Spleen (tissue), 11 donors: ENCODE results near the gene CNIH2. TPM values are rescaled to one million over a fixed set of nuclear protein-coding genes. Genes with fewer than 3 reads are reported as not detected.
A peak's percentile ranks its signal among the peaks of the same experiment; 100 is the strongest.
"Not testable (repeated sequence)": the region's sequence is repeated elsewhere in the genome, so short reads cannot be mapped to it uniquely, and the experiment has no call there.

Source experiments
- DNase-seq: peaks from one replicate; pipeline ENCODE4 v3.0.0-alpha.2; 2020
- H3K27ac ChIP-seq, 8 donors: fragments of 200-600 bp; sonication (generic) in 7 of 8; 1 replicate in 4 of 8; 2 replicates in 4 of 8; pipeline versions ENCODE4 v1.5.0 to v1.8.0; 2016 to 2021; ENCODE audit warnings: inconsistent platforms in 4 of 8, mild to moderate bottlenecking in 4 of 8, moderate library complexity in 1 of 8
- H3K27me3 ChIP-seq, 7 donors: fragments of 200-600 bp; sonication (generic) in 6 of 7; replicated peaks in 1 of 7; 1 replicate in 4 of 7; 2 replicates in 3 of 7; pipeline versions ENCODE4 v1.5.0 to v1.8.0; 2016 to 2021; ENCODE audit warnings: inconsistent platforms in 3 of 7, mild to moderate bottlenecking in 1 of 7
- H3K36me3 ChIP-seq, 6 donors: fragments of 200-600 bp; sonication (generic) in 5 of 6; 1 replicate in 4 of 6; 2 replicates in 2 of 6; pipeline versions ENCODE4 v1.5.0 to v1.8.0; 2016 to 2021; ENCODE audit warnings: inconsistent platforms in 2 of 6
- H3K4me1 ChIP-seq, 6 donors: fragments of 200-600 bp; sonication (generic) in 5 of 6; 1 replicate in 3 of 6; 2 replicates in 3 of 6; pipeline versions ENCODE4 v1.5.0 to v1.8.0; 2016 to 2021; ENCODE audit warnings: inconsistent platforms in 3 of 6
- H3K4me3 ChIP-seq, 8 donors: fragments of 200-600 bp; sonication (generic) in 7 of 8; 1 replicate in 4 of 8; 2 replicates in 4 of 8; pipeline versions ENCODE4 v1.5.0 to v1.8.0; 2016 to 2021; ENCODE audit warnings: inconsistent platforms in 4 of 8, mild to moderate bottlenecking in 4 of 8, moderate library complexity in 2 of 8
- H3K9me3 ChIP-seq, 8 donors: fragments of 200-600 bp; sonication (generic) in 7 of 8; 1 replicate in 4 of 8; 2 replicates in 4 of 8; pipeline versions ENCODE4 v1.5.0 to v1.8.0; 2016 to 2021; ENCODE audit warnings: inconsistent platforms in 4 of 8
- CTCF ChIP-seq, 11 experiments: fragments of 200-600 bp in 7 of 11; fragments of 450-650 bp in 4 of 11; sonication (generic) in 4 of 11; IDR thresholded peaks in 8 of 11; conservative IDR thresholded peaks in 3 of 11; 1 replicate in 7 of 11; 2 replicates in 4 of 11; pipeline versions ENCODE4 v1.4.0 to v1.8.0; 2016 to 2021; ENCODE audit warnings: antibody characterized with exemption in 11 of 11, inconsistent platforms in 4 of 11, mild to moderate bottlenecking in 1 of 11
- POLR2A ChIP-seq, 3 donors: fragments of 450-650 bp; IDR thresholded peaks; one replicate each; pipeline ENCODE4 v1.5.1; 2017; ENCODE audit warnings: antibody characterized with exemption in 3 of 3, mild to moderate bottlenecking in 1 of 3
- POLR2AphosphoS5 ChIP-seq, 3 donors: sonication (generic); formaldehyde crosslinking; IDR thresholded peaks; one replicate each; pipeline ENCODE4 v1.5.1; 2017; ENCODE audit warnings: antibody characterized with exemption in 3 of 3
- WGBS, 5 donors: extraction: QIAGEN DNeasy Blood & Tissue Kit in 3 of 5; methylation state at CpG; one replicate each; pipeline versions ENCODE4 v1.1.5 to v1.1.7; 2013 to 2018; 5-methylcytosine and 5-hydroxymethylcytosine counted together
- intact Hi-C: fragments of 100-400 bp; cut with DNase I; formaldehyde crosslinking; loops from one replicate; pipeline ENCODE4 v1.15.0; 2023; ENCODE audit warnings: low total_unique reads
- polyA plus RNA-seq, 3 donors: library from polyadenylated mRNA; stranded (reverse); fragments of 200-250 nt; gene quantifications; one replicate each; pipeline ENCODE4 v1.2.1, GENCODE V29; 2013
- total RNA-seq, 7 donors: library from RNA; depleted of rRNA in 3 of 7; stranded (reverse); fragments of >200 nt in 3 of 7; fragmentation: NEBNext Ultra II Directional in 4 of 7; extraction: Animal tissue kit (Norgen Biotek cat#: 25700) in 4 of 7; gene quantifications; one replicate each; pipeline versions ENCODE4 v1.1.0 to v1.2.1, GENCODE V29; 2016 to 2021
- donor health status: healthy with polysubstance abuse.
- donor health status: DM: no; HTN: no; CAD: no; lungs with moderate emphysema.
- donor health status: DM: no; HTN: no; CAD: no.
- donor health status: Bipolar disorder and iron deficiency.
- donor health status: healthy.
- donor health status: DM: no; HTN: no; CAD: no.
- donor health status: DM: yes; HTN: yes; CAD: no.

Gene CNIH2
- total and polyA plus RNA-seq, 10 donors: 0.20 to 1.9 (median 0.77) TPM; not detected in 2

GRCh38 chr11:66275984-66276612, 1.9 kb upstream of the CNIH2 start:
- H3K9me3 ChIP-seq: no peaks in the 10 kb centered on the region
- DNase-seq: no peak
- peaks cover 5 to 65% (median 33%) of the 10 kb centered on the region in 6 donors for H3K4me1 ChIP-seq
- H3K36me3 ChIP-seq: peaks cover 0 to 62% (median 53%) of the 10 kb centered on the region in 6 donors
- TF ChIP-seq POLR2A (IDR thresholded peaks at IDR 0.05): no peak
- TF ChIP-seq CTCF (IDR thresholded peaks at IDR 0.05 in 8 of 11, conservative IDR thresholded peaks at IDR 0.05 in 3 of 11): no peak
- peak in 1 of 3 donors; percentile 12 for TF ChIP-seq POLR2AphosphoS5 (IDR thresholded peaks at IDR 0.05)
- no peak overlapping the region for H3K27ac ChIP-seq
- no peak overlapping the region for H3K4me3 ChIP-seq
- H3K27me3 ChIP-seq: peaks cover 0 to 17% (median 0%) of the 10 kb centered on the region in 7 donors
- 86 to 93% (median 92%) methylated on average over 14 of the region's 14 CpGs for WGBS, 5 donors
- intact Hi-C loops: no loop called here

GRCh38 chr11:66276619-66277018, 1.4 kb upstream of the CNIH2 start:
- intact Hi-C loops, H3K27ac ChIP-seq, H3K4me3 ChIP-seq, H3K9me3 ChIP-seq: not testable (repeated sequence)
- Histone ChIP-seq H3K27me3 (peaks cover 0 to 17% (median 0%) of the 10 kb centered on the region in 7 donors), H3K36me3 (peaks cover 0 to 56% (median 52%) of the 10 kb centered on the region in 6 donors), H3K4me1 (peaks cover 5 to 63% (median 29%) of the 10 kb centered on the region in 6 donors)
- peak in 1 of 3 donors; percentile 35 for TF ChIP-seq POLR2AphosphoS5 (IDR thresholded peaks at IDR 0.05)
- WGBS, 5 donors: 81 to 90% (median 84%) methylated on average over 11 to 13 of the region's 13 CpGs
- peak; percentile 70 for DNase-seq

- Histone ChIP-seq H3K36me3 (peaks cover 0 to 52% (median 47%) of the 10 kb centered on the region in 6 donors), H3K4me1 (peaks cover 7 to 63% (median 30%) of the 10 kb centered on the region in 6 donors), H3K27me3 (peaks cover 0 to 17% (median 0%) of the 10 kb centered on the region in 7 donors), H3K27ac (peak overlapping the region in 1 of 8 donors; percentile 66)
- H3K9me3 ChIP-seq, H3K4me3 ChIP-seq, intact Hi-C loops: not testable (repeated sequence)
- peak; percentile 67 for DNase-seq
- WGBS, 5 donors: 40 to 55% (median 49%) methylated on average over 4 of the region's 4 CpGs
Measured at GRCh38 chr11:66277064-66277463, 911 bp upstream of the CNIH2 start.

GRCh38 chr11:66278363-66279091, 552 bp downstream of the CNIH2 start:
- Histone ChIP-seq H3K27me3 (peaks cover 0 to 17% (median 0%) of the 10 kb centered on the region in 7 donors), H3K4me3 (peak overlapping the region in 2 of 8 donors; percentile 34 to 65), H3K9me3 (no peaks in the 10 kb centered on the region), H3K27ac (peak overlapping the region in 1 of 8 donors; percentile 69), H3K4me1 (peaks cover 10 to 63% (median 31%) of the 10 kb centered on the region in 6 donors), H3K36me3 (peaks cover 0 to 39% (median 33%) of the 10 kb centered on the region in 6 donors)
- TF ChIP-seq CTCF (IDR thresholded peaks at IDR 0.05 in 8 of 11, conservative IDR thresholded peaks at IDR 0.05 in 3 of 11): no peak
- no peak for TF ChIP-seq POLR2AphosphoS5 (IDR thresholded peaks at IDR 0.05)
- TF ChIP-seq POLR2A (IDR thresholded peaks at IDR 0.05): no peak
- 2 to 6% (median 3%) methylated on average over 30 to 45 of the region's 45 CpGs for WGBS, 5 donors
- peak; percentile 77 for DNase-seq
- intact Hi-C loops: no loop called here
